Ureter (tissue), 1 donor: Measurements from ENCODE around the gene FOXN3. TPM values are rescaled to one million over a fixed set of nuclear protein-coding genes. Genes with fewer than 3 reads are reported as not detected.
A peak's percentile ranks its signal among the peaks of the same experiment; 100 is the strongest.
"Not testable (repeated sequence)": the region's sequence is repeated elsewhere in the genome, so short reads cannot be mapped to it uniquely, and the experiment has no call there.

Source experiments
- DNase-seq: peaks from one replicate; pipeline ENCODE4 v3.0.0-alpha.2; 2020; ENCODE audit warnings: low spot score
- total RNA-seq: library from RNA; stranded (reverse); gene quantifications from one replicate; pipeline ENCODE4 v1.2.4, GENCODE V29; 2023
- donor health status: DM: yes; HTN: yes; CAD: no.

The FOXN3 gene
- total RNA-seq, 1 donor from 2014 or later, result 91.7 TPM

DNA sequence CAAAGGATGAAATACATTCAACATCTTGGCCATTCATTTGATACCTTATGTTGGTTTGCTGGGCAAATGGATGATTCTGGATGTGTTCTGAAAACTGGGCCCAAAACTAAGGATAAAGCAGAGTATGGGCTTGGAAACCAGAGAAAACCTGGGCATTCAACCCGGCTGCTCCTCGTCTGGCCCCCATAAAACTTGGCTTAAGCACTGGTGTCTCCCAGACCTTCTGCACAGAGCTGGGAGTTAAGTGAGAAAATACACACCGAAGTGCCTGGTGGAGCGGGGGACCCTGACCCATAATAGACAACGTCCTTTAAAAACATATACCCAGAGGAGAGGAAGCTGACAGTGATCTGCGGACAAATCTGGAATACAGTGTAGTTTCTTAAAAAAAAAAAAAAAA is 112.5 kb downstream of the FOXN3 start:
- no peak for DNase-seq

DNA sequence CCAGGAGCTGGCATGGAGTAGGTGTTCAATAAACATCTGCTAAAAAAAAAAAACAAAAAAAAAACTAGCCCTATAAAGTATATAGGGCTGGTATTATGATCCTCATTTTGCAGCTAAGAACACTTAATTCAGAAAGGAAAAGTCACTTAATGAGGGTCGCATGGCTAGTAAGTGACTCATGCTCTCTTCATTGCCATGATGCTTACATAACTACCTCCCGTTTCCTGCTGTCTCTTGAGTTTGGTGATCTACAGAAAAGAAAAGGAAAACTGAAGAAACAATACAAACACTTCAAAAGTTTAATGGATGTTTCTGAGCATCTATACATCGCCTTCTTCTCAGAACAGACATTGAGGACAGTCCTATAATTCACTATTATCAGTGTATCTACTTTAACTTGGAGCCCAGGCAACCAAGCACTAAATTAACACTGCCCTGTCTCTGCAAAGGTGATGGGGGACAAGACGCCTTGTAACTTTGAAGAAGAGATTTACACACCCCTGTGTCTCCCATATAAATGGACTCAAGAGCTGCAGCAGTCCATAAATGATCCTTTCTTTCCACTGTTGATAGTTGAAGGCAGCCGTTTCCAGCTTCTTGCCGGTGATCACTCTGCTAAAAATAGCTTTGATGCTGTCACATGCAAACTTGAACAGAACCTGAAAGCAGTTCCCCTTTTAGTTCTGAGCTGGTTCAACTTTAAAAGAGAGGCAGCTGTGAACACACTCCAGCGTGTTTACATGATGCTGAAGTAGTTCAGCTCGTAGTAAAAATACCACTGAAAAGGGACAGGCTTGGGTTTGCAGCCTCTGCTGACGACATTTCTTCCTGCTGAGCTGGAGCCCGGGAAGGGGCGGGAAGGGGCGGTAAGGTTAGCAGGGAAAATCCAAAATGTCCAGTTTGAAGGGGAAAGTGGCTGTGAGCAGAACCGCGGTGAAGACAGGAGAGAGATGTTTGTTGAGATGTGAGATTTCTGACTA is 113.3 kb downstream of the FOXN3 start:
- DNase-seq, result peak; percentile 64

DNA sequence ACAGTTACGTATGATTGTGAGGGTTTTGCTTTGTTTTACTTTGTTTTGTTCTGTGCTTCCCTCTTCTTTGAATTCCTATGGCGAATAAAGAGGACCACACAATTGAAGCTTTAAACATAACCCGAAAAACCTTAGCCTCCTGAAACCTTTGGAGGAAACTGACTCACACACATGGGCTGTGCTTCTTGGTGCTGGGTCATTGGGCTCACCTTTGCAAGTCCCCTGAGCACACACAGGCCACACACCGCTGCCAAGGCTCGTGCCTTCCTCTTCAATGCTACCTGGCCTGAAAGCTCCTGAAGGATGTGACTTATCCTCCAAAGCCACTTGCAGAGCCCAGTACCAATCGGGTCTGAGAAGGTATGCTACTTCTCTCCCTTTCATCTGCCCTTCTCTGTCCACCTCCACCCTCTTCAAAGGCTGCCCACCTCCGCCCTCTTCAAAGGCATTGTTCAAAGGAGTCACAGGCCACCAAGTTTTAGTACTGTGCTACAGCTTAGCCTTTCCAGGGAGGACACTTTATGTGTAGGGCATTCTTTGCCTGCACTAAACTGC is 114.6 kb downstream of the FOXN3 start:
- no peak for DNase-seq

DNA sequence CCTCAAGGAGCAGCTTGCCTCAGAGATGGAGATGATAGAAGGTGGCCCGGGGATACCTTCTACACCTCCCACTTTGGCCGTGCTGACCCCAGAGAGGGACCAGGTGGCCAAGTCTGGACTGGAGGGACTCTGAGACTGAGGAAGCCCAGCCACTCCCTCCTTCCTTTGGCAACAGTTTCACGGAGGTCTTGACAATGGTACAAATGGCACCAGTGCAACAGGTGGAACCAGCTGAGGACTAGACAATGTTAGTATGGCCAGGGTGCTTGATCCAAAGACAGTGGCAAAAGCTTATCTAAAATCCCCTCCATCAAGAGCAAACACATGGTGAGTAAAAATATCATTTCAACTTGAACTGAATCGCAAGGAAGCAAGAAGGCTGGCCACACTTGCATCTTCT is 117.4 kb downstream of the FOXN3 start:
- no peak for DNase-seq

DNA sequence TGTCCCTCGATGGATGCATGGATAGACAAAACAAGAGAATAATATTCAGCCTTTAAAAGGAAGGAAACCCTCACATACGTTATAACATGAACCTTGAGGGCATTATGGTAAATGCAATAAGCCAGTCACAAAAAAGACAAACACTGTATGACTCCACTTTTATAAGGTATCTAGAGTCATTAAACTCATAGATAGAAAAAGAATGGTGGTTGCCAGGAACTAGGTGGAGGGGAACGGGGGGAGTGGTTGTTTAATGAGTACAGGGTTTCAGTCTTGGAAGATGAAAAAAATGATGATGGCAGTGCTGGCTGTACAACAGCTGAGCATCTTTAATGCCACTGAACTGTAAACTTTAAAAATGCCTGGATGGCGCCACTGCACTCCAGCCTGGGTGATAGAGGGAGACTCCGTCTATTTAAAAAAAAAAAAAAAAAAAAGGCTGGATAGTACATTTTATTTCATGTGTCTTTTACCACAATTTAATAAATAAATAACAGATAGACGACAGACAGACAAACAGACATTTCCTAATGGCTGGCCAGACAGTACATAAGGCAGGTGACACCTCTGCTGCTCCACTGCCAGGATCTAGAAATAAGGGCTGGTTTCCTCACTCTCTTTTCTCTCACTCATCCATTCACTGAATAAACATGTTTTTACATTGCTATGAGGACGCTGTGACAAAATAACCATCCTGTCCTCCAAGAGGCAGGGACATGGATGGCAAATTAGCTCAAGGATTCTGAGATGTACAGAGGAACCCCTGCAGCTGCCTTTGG is 118.8 kb downstream of the FOXN3 start:
- DNase-seq, result no peak

DNA sequence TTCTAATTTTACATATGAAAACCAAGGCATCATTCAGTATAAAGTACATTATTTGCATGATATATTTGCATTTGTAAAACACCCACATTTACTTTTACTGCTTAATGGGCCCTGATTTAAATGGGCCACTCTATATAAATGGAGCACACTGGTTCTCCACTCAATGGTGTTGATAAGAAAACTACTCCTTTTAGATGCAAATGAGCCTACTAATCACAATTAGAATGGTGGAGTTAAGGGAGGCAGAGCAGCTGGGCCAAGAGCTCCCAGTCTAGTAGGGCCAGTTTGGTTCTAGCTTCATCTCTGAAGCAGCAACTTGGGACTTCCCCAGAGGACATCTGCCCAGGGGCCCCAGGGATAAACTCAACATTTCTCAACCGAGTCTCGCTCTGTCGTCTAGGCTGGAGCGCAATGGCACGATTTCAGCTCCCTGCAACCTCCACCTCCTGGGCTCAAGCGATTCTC is 120.7 kb downstream of the FOXN3 start:
- DNase-seq, result no peak

DNA sequence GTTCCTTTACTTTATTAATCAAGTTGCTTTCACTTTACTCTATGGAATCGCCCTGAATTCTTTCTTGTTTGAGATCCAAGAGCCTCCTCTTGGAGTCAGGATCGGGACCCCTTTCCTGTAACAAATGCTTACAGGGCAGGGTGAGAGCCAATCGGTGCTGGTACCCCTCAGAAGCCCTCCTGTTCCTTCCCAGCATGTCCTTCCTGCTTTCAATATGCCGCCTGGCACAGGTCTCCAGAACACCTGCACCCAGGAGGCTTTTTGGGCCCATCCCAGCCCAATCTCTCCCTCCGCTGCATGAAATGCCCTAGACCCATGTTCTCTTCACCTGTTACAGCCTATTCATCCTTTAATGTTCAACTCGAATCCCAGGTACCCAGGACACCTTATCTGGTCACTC is 122.2 kb downstream of the FOXN3 start:
- no peak for DNase-seq

DNA sequence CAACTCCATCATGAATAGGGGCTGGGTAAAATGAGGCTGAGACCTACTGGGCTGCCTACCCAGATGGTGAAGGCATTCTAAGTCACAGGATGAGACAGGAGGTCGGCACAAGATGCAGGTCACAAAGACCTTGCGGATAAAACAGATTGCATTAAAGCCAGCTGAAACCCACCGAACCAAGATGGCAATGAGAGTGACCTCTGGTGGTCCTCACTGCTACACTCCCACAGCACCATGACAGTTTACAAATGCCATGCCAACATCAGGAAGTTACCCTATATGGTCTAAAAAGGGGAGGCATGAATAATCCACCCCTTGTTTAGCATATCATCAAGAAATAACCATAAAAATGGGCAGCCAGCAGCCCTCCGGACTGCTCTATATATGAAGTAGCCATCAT is 122.6 kb downstream of the FOXN3 start:
- DNase-seq, result not testable (repeated sequence)

DNA sequence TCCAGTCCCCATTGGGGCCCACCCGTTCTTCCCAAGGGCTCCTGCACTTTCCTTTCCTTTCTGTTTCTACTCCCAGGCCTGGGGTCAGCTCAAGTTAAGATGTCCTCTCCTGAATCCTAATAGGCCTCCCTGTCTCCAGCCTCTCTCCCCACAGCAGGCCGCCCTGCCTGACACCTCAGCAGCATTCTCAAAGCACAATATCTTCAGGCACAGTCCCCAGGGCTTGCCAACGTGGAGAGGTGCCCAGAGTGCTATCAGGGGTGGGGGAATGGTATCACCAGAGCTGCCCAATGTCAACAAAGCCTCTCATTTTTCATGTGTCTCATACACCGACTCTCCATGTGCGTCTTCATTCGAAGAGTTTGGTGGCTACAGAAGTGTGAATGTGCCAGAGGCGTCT is 123.0 kb downstream of the FOXN3 start:
- DNase-seq, result no peak

DNA sequence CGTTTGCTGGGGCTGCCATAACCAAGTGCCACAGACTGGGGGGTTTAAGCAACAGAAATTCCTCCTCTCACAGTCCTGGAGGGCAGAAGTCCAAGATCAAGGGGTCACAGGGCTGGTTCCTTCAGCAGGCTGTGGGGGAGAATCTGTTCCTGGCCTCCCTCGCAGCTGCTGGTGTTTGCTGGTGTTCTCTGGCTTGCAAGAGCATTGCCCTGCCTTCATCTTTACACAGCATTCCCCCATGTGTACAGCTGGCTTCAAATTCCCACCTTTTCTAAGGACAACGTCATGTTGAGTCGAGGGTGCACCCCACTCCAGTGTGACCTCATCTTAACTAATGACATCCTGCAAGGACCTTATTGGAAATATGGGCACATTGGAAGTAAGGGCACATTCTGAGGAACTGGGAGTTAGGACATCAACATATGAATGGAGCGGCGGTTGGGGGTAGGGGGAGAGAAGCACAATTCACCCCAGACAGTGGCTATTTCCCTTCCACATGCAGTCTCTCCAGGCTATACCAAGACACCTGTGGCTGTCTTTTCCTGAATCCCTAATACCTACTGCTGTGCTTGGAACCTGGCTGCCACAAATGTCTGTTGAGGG is 123.6 kb downstream of the FOXN3 start:
- DNase-seq, result no peak

DNA sequence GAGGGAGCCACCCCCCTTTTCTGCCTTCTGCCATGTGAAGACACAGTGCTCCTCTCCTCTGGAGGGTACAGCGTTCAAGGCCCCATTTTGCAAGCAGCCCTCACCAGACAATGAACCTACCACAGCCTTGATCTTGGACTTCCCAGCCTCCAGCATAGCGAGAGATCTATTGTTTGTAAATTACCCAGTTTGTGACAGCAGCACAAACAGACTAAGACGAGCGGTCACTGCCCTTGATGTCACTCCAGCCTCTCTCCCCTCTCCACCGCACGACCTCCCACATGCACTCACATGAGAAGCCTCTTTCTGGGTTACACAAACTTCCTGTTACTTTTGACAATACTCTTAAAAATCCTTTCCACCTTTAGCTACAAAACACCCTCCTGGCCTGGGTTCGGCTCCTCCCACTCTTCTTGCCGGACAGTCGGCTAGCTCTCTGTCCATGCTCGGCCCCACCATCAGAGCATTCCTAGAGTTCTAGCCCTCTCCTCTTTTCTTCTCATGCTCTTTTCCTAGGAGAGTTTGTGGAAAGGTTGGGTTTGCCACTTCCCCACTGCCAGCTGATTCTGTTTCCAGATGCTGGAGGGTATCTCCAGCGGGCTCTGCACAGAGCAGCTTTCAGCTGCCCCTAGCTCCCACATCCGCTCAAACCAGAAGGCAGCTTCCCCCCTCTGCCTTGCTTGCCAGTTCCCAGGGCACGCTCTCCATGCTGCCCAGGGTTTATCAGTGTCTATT is 124.3 kb downstream of the FOXN3 start:
- DNase-seq, result no peak

DNA sequence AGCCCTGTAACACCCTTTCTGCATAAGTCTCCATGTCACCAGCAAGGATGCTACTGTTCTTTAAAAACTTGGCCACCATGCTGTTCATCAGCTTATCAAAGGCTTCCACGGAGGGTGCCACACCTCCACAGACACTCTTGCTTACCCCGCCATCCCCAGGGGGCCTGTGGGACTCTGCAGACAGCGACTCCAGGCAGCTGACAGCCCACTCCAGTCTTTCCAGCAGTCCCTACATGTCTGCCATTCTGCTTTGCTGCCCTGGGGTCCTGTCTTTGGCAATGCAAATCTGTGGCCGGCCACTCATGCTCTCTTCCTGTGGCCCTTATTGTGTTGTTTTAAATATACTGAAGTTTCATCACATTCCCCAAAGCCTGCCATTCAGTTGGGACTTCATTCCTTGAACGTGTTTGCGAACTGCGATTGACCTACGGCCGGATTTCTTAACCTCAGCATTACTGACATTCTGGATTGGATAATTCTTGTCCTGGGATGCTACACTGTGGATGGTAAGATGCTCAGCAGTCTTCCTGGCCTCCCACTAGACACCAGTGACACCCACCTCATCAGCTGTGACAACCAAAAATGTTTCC is 125.6 kb downstream of the FOXN3 start:
- no peak for DNase-seq

DNA sequence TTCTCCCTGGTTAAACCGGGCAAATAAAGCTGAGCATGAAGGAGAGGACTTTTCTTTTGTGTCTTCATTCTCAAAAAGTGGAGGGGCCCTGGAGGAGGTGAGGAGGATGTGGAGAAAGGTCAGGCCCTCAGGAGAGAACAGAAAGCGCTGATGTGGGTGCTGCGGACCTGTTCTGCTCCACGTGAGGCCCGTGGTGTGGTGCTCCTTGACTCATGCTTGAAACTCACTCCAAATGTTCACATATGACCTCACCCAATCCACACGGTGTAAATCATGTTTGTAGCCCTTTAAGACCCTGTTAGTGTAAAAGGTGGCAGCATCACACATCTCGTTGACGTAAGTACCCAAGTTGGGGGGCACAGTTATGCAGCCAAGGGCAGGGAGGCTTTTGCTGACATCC is 126.2 kb downstream of the FOXN3 start:
- DNase-seq, result no peak

DNA sequence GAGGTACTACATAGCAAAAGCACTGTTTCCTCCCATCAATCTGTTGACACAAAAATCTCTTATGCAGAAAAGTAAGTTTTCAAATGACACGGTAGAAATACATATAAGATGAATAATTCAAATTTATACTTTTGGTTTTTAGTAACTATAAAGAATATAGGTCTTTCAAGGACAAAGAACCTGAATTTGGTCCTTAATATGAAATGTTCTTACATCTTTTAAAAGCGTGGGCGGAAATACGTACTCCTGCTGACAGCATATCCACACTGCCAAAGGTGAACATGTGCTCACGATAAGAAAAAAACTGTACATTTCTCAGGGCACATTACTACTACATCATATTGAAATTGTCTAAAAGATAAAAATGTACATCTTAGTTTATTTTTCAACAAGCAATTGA is 127.6 kb downstream of the FOXN3 start:
- no peak for DNase-seq

DNA sequence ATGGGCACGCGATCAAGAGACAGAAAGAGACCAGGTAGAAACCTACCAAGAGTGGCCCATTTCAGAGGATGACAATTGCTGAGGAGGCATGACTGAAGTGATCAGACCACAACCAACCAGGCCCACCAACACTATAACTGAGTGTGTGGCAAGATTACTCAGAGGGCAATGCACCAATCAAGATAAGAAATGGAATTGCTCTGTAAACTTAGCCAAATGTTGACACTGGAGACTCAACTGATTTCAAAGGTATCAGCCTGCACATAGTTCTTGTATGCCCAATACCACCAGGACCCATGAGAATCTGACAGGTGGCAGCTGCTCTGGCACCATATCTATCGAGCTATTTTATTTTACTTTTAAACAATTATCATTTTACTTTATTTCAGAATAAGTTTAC is 128.9 kb downstream of the FOXN3 start:
- no peak for DNase-seq

DNA sequence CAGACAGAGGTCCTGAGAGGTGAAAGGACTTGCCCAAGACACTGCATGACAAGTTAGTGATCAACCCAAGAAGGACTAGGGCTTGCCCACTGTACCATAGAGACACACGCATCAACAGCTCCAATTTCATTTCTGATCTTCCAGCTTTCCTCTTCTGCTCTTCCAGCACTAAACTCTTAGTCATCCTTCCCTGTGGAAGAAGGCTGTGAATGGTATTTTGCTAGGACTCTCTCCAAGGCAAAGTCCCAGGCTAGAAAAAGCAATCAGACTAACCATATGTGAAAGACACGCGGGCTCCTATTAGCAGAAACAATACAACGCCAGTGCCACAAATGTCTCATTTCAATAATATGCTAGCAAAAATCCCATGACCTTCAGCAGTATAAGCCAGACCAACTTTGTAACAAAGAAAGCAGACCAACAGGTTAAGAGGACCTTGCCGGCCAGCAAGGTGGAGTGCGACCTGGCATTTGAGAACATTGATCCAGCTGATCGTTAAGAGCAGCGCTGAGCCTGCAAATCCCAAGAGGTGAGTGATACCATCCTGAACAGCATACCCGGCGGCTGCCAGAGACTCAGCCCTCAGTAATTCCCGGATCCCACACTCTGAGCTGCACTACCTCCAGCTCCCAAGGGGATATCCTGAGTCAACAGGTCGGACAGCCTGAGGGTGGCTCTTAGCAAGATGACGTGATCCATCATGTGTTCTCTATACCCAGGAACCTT is 132.5 kb downstream of the FOXN3 start:
- no peak for DNase-seq

DNA sequence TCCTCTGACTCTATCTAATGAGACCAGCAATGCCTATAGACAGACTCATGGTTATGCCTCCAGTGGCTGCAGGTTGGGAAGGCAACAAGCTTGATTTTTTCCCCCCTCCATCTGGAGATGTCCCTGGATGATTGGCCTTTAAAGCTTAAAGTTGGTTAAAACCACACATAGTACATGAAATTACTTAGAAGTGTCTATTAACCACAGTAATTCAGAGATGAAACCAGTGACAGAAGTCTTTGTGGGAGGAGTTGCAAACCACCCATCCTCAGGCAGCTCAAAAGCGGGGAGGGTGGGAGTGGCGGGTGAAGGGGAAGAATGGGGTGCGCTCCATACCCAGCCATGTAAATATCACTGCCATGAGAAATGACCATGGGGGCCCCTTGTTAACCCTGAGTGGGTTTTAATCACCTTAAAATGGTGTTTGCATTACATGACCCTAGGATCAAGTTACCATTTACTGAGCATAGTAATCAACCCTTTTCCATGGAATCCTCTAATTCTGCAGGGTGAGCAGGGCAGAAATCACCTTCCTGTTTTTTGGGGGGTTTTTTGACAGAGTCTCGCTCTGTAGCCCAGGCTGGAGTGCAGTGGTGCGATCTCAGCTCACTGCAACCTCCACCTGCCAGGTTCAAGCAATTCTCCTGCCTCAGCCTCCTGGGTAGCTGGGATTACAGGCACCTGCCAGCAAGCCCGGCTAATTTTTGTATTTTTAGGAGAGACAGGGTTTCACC is 133.5 kb downstream of the FOXN3 start:
- no peak for DNase-seq

DNA sequence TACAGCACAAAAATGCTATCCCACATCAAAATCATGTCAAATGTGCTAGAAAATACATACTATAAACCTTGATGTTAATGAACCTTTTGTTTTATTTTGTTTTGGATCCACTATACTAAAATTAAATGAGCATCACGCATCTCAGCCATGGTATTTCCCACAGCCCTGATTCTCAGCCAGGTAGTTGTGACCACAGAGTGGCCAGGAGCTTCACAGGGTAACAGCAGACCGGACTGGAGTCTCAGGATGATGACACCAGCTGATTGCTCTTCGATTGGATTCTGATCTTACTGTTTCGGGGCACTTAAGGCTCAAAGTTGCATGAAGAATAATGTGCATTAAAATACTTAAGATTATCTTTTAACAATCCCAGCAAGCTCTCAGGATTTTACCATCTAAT is 134.8 kb downstream of the FOXN3 start:
- no peak for DNase-seq

DNA sequence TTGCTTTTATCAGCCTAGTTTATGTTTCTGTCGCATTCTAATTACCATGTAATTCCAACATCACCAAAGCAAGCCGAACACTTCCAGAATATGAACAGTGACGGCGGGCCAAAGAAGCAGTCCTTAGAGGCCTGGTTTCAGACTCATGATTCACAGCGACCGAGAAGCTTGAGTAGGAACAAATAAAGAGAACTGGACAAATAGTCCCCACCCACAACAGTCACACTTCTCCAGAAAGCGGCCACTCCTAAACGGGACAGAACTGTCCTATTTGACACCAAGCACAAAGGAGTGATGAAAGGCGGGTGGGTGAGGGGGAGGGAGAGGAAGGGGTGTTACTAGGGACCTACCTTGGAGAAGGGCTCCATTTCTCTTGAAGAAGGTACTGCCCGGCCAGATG is 136.4 kb downstream of the FOXN3 start:
- no peak for DNase-seq
